Activated gamma-delta T cell treated with anti-CD3 and anti-CD28 coated beads, Interleukin-2, amount 50 U/mL, for 16 hours (primary cell): ENCODE results near the gene FILIP1.

Source experiments
- DNase-seq: peaks from one replicate; pipeline ENCODE4 v3.0.0-alpha.2; 2020; ENCODE audit warnings: low read depth

FILIP1 gene

DNA sequence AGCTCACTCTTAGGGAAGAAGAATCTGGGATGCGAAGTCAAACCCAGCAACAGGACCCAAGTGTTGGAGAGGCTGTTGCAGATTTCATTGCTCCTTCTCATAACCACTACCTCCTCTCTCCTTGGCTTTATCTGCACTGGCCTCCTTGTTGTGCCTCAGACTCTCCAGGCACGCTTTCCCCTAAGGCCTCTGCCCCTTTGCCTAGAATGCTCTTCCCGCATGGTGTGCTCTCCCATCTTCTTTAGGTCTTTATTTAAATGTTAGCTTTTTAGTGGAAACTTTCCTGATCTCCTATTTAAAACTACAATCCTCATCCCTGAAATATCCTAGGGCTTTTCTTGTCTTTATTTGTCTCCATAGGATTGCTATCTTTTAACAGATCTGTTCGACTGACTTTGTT, 114.1 kb downstream of the FILIP1 start:
- DNase-seq, result no peak

DNA sequence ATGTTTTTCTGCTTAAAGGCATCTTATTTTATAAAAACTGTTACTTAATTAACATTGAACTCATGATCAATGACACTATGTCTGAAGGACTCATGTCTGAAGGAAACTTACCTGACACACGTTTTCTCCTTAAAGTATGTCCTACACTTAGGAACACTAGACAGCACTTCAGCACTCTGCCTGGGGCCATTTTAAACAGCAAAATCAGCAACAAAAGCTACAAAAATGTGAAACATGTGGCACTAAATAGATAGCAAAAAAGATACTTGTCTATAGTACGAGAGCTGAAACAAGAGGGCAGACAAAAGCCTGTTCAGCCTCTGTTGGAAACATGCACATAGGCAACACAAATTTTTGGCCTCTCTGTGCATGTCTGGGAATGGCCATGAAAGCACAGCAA, 115.5 kb downstream of the FILIP1 start:
- no peak for DNase-seq

DNA sequence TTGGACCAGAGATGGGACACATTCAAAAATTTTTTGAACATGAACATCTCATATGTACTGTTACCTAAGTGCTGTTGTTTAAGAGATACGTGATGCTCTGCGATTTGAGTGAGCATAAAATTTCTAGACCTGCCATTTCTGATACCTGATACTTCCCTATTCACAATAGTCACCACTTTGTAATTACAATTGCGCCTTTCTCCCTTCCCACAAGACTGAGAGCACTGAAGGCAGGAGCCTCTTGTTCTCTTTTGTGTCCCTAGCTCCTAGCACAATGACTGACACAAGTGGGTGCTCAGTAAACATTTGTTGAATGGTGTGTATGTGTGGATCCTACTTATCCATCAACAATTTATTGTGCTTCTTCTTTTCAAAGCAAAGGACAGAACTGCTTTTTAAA, 116.2 kb downstream of the FILIP1 start:
- DNase-seq, result no peak

DNA sequence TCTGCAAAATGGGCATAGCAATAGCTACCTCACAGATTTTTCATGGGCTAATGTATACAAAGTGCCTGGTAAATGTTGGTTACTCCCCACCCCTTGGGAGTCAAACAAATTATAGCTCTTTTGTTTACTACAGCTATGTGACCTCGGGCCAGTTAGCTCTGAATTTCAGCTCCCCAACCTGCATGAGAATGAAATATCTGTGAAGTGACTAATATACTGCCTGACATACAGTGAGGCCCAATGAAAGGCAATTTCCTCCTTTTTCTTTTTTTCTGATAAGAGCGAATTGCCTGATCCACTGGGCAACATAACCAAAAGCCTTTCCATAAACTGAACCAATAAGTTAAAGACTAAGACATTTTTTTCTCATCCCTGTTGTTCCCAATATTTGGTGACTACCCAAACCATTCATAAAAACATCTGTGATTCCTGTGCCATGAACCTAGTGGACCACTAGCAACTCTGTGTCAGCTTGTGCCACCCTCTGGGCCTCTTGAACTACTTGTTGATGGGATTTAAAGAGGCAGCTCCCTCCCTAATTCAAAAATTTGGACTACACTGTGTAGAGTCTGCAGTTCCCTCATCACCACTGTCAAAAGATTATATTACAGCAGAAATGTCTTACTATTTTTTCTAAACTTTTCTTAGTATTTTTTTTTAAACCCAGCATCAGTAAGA, 117.1 kb downstream of the FILIP1 start:
- DNase-seq, result no peak

DNA sequence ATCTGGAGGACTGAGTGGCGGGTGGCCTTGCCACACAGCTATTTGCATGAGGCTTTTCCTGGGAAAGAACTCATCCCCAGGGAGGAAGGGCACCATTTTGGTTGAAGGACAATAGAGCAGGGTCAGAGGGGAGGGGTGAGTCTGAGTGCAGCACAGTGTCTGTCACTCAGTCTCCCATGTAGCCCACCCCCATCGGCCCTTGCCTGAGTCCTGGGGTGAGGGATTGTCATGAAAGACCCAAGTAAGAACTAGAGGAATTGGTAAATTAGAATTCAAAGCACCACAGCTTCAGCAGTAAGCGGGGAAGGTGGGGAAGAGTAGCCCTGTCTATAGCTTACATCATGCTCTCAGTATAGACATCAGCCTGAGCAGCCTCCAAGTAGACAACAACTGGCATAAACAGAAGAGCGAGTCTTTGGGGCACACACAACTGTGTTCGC, 118.6 kb downstream of the FILIP1 start:
- no peak for DNase-seq

DNA sequence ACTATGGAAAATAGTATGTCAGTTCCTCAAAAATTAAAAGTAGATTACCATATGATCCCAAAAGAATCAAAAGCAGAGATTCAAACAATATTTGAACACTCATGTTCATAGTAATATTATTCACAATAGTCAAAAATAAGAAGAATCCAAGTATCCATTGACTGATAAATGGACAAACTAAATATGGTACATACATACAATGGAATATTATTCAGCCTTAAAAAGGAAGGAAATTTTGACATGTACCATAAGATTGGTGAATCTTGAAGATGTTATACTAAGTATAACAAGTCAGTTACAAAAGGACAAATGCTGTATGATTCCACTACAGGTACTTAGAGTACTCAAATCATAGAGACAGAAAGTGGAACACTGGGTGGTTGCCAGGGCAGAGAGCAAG, 120.7 kb downstream of the FILIP1 start:
- no peak for DNase-seq

DNA sequence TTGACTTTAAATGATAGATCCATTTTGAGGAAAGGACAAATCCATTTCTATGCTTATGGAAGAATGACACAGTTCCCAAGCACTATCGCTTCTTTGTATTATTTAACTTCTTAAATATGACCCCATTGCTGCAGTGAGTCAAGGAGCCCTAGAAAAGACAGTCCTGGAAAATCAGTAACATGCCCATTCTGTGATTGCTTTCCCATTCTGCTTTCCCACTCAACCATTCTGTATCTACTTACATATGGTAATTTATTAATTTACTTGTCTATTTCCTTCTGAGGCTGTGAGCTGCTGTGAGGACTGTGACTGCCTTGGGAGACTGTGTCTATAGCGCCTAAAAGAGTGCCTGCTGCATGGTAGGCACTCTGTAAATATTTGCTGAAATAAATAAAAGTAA, 123.6 kb downstream of the FILIP1 start:
- no peak for DNase-seq

DNA sequence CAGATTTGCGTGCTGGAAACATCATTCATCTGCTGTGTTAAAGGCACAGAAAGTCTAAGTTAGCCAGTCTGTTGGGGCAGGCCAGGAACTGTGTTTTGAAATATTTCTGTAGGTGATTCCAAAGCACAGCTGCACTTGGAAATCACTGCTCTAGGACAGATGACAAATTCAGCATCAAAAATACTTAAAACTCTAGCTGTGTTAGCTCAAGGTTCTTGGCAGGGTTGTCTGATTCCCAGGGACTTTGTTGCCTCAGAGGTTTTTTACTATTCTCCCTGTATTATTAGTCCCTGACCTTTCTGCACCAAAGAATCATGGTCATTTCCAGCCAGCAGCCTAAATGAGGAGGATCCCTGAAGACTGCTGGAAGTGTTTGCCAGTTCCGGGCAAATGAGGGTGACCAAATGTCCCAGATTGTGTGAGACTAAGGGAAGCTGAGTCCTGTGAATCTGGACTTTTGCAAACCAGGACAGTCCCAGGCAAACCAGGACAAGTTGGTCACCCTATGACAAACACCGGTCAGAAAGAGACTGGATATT, 124.7 kb downstream of the FILIP1 start:
- DNase-seq, result no peak

DNA sequence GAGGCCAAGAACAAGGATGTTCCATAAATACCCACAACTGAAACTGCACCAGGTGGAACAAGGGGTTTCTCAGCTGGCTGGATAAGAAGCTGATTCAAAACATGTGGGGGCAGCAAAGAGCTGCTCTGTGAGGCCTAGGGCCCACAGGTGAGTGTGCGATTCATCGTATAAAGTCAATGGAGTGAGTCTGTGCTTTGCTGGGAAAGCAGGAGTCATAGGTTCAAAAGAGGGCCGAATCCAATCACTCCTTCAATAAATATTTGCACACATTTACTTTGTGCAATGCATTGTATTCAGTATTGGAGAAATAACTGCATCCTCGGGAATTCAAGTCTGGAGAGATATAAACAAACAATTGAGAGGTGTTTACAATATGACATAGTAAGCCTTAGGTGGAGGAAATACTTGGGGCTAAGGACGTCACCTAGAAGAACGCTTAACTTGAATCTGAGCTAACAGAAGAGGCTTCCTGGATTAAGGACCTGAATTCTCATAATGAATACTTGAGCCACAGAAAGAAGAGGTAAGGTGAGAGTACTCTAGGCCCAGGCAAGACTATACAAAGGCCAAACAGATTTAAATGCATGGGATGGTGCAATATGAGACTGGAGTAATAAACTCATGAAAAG, 125.3 kb downstream of the FILIP1 start:
- no peak for DNase-seq

DNA sequence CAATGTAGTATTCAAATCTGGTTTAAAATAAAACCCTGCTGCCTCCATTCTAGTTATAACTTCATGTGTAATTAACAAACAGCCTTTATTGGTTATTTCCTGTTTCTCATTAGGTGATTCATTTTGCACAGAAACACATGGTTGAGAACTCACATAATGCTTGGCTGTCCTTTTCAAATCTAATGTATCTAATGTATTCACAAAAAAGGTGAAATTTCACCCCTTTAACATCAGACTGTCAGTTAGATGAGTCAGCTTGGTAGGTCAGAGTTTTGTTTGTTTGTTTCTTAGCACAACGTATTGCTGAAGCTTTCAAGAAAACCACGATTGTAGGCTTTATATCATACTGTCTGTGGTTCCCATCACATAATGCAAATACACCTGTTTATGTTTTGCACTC, 130.3 kb downstream of the FILIP1 start:
- no peak for DNase-seq

DNA sequence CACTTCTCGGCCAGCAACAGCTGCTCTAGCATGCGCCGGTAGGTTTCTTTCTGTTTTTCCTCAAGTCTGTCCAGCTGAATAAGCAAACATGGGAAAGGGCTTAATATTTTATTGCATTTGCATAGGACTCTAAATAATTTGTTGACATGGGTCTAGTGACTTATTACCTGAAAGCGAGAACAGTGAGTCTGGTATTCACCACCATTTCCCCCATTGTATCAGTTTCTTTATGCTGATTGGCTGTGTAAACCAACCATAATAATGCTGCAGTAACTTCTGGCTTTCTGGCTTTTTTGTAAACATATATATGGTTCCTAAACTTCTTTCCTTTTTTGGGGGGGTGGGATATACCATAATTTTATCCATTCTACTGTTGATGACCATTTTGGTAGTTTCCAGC, 140.0 kb downstream of the FILIP1 start:
- DNase-seq, result no peak

DNA sequence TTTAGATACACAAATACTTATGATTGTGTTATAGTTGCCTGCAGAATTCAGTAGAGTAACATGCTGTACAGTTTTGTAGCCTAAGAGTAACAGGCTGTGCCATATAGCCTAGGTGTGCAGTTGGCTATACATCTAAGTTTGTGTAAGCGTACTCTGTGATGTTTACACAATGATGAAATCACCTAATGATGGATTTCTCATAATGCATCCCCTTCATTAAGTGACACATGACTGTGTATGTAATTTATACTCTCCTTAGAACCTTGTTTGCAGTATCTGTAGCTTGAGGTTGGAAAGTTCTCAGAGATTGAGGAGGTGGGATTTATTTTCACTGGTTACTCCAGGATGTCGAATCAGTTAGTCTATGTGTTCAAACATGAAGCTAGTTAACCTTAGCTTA, 142.0 kb downstream of the FILIP1 start:
- no peak for DNase-seq

DNA sequence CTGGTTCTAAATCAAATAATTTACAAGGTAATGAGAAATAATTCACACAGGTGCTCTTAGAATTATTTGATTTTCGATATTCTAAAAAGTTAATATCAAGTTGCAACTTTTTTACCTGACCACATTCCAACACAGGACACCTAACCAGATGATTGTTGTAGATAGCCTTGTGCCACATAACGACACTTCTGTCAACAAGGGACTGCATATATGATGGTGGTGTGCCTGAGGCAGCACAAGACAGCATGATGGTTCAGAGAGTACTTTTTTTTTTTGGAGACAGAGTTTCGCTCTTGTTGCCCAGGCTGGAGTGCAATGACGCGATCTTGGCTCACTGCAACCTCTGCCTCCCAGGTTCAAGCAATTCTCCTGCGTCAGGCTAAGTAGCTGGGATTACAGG, 142.8 kb downstream of the FILIP1 start:
- no peak for DNase-seq

DNA sequence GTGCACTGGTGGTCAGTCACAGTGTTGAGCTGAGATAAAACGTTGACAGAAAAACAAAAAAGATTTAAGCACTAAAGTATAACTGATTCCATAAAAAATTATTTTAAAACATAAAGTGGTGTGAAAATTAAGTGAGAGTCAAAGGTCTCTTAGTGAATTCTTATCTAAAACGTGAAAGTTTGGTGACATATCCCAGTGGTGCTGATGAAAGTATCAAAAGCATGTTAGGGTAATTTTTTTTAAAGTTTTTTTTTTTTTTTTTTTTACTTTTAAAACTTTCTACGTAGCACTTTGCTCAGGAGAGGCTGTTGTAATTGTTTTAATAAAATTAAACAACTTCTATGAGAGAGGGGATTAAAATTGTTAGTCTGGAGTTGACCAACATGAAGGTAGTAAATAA, 143.4 kb downstream of the FILIP1 start:
- no peak for DNase-seq

DNA sequence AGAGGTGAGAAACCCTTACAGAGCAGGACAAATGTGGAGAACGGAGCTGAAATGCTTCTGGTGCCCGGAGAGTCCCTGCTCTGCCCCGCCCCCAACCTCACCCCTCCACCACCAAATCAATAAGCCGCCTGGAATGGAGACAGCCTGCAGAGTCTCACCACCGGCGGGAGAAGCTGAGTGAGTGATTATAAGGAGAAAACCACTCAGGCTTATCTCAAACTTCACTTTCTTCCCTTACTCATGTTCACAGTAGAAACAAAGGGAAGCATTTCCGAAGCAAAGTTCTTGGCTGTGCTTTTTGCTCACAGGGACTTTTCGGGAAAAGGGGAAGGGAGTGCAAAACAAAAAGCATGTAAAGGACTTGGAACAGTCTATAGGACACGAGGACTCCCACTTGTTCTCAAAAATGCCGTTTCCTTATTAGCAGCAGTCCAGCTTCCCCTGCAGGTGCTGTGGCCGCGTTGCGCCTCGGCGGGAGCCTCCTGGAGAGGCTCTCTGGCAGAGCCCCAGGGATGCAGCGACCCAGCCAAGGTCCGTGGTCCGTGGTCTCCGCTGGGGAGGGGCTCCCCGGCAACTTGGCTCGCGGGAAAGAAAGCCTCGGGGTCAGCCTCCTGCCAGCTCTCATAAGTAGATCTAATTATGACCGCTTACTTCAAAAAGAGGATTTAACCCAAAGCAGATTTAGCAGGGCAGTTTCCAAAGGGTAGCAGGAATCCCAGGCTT, 144.2 kb downstream of the FILIP1 start:
- DNase-seq, result no peak

DNA sequence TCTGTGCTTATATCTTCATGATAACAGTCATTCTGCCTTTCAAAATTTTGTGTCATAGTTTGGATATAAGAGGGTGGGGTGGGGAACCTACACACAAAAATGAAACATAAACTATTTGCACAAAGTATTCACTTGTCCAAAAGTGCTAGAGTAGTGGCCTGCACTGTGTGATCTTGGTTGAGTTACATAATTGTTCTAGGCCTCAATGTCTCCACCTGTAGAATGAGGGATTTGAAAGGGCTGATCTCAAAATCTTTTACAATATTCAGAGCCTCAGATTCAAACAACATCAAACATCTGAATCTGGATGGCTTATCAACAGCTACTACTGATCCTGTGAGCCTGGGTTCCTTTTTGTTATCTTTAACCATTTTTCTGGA, 144.7 kb downstream of the FILIP1 start:
- no peak for DNase-seq

DNA sequence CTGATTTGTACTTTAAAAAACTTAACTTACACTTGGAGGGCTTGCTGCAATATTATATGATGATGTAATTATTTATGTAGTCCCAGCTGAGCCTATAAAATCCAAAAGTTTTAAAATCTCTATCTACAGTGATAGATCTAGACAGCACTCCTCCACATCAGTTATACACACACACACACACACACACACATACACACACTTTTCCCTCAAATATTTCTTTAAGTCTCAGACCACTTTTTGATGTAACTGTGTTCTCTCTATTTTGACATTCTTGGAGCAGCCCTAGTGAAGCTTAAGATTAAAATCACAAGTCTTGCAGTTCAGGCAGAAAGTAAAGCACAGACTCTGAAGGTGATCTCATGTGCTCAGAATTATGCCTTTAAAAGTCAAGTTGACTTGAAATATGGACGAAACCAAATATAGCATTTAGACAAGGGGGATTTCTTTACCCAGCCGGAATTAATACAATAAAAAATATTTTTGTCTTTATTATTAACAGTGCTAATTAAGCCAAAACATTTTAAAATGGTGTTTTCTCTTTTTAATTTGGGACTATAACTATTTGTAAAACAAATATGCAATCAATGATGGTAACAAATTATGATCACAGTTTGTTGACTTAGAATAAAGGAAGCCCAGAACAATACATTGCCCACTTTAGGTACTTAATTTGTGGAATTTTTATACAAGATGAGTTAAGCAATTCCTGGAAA, 145.5 kb downstream of the FILIP1 start:
- DNase-seq, result no peak

DNA sequence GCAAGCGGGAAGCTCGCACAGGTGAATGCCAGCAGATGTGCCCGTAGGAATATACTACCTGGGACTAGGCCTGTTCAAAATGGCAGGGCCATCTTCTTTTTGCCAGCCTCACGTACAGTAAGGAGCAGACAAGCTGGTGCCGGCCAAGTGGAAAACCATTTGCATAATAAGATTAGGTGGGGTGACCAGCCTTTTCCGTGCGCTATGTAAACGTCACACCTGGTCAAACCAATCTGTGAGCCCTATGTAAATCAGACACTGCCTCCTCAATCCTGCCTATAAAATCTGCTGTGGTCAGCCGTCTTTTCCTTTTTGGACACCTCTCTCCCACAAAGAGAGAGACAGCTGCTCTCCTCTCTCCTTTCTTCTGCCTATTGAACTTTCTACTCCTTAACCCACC, 148.2 kb downstream of the FILIP1 start:
- DNase-seq, result no peak

DNA sequence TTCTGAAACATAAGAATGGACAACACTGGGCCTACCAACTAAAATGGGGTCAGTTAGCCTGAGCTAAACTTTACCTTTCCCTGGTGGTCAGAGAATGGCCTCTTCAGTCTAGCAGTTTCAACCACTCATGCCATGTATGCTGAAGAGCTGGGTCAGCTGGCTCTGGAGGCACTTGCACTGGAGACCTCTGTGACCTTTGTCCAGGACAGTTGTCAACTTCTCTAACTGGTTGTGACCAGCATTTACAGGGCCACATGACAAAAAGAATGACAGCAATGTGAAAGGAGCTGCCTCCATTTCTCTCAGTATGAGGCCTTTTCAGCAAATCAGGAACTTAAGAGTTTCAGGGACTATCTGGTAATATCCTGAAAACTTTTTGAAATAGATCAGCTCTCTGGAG, 149.1 kb downstream of the FILIP1 start:
- no peak for DNase-seq

DNA sequence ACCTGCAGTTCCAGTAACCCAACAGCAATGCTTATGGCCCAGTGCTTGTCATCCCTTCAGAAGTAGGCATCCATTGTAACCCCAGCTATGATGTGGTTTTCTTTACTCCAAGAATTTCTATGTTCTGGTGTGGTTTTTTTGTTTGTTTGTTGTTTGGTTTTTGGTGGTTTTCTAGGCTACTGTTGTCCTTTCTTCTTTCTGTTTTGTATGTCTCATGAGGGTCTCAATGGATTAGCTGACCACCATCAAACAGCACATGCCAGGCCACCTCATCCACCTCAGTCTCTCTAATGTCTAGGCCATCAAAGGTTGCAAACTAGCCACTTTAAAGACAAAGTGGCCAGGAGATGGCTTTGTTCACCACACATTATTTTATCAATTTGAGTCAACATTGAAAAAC, 149.6 kb downstream of the FILIP1 start:
- DNase-seq, result no peak

DNA sequence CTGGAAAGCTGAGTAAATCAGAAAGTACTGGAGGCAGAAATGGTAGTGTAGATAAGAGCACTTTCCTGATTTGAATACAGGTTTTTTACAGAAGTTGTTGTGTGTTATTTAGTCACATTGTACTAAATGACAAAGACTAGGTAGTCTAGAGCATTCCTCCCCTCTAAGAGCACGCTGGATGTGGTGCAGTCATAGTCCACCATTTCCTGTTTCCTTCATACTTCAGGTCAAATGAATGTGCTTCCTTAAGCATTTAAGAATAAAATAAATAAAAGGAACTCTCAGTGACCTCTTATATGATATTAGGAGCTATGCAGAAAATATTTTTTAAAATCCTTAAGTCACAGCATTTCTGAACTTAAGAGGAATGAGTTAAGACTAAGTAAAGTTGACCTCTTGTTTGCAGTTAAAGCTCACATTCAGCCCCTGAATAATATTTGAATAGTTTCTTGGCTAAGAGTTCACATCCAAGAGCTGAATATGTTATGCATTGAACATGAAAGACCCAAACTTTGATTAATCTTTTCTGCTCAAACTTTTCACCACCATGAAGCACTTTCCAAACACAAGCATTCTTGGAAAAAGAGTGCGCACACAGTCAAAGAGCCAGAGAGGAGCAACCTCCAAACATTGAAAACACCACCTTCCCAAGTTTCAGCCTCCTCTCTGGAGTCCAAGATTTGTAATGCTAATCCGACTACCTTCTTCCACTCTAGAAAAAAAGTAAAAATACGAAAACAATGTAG, 155.6 kb downstream of the FILIP1 start:
- no peak for DNase-seq
